H1 (cell line): ENCODE results near the gene SNHG17. TPM values are rescaled to one million over a fixed set of nuclear protein-coding genes. Genes with fewer than 3 reads are reported as not detected.

Source experiments
- CTCF ChIA-PET: fragments of 300-600 bp; sonication (Branson Sonifier 250); formaldehyde crosslinking; loops from one replicate; lab custom pipeline; 2021; ENCODE audit not compliant: partially characterized antibody; lab: Charles Lee
- POLR2A ChIA-PET: fragments of 300-600 bp; sonication (Branson Sonifier 250); formaldehyde crosslinking; loops from one replicate; lab custom pipeline; 2021; ENCODE audit warnings: inconsistent platforms; ENCODE audit not compliant: partially characterized antibody; lab: Charles Lee
- DNase-seq, 2 experiments: peaks; one replicate each; pipeline versions ENCODE4 v3.0.0 to v3.0.0-alpha.2; 2010 to 2022; ENCODE audit warnings: low spot score in 2 of 2, low read depth in 1 of 2, mixed read lengths in 1 of 2
- FAIRE-seq: peaks from 2 replicates; lab custom pipeline; 2011; peaks lifted over from hg19 to GRCh38; lab: Jason Lieb, UNC
- H2AFZ ChIP-seq: 2 replicates; pipeline ENCODE4 v1.8.1; 2012; ENCODE audit warnings: low read length, inconsistent platforms
- H2AK5ac ChIP-seq: 2 replicates; pipeline ENCODE4 v1.6.1; 2013; ENCODE audit warnings: low read depth, low read length
- H2BK120ac ChIP-seq: replicated peaks from 2 replicates; pipeline ENCODE3; 2013; ENCODE audit warnings: low read depth, low read length, inconsistent platforms
- H2BK12ac ChIP-seq: 2 replicates; pipeline ENCODE4 v1.6.1; 2013; ENCODE audit warnings: low read depth, low read length
- H2BK15ac ChIP-seq: 2 replicates; pipeline ENCODE4 v1.6.1; 2013; ENCODE audit warnings: low read length
- H2BK20ac ChIP-seq: 2 replicates; pipeline ENCODE4 v1.6.1; 2013; ENCODE audit warnings: low read length
- H2BK5ac ChIP-seq: 2 replicates; pipeline ENCODE4 v1.6.1; 2013; ENCODE audit warnings: low read depth, low read length
- H3K14ac ChIP-seq: 2 replicates; pipeline ENCODE4 v1.6.1; 2013; ENCODE audit warnings: inconsistent platforms; ENCODE audit not compliant: insufficient read length
- H3K18ac ChIP-seq: 2 replicates; pipeline ENCODE4 v1.6.1; 2013; ENCODE audit warnings: low read length; ENCODE audit errors: extremely low read depth
- H3K23ac ChIP-seq: 2 replicates; pipeline ENCODE4 v1.6.1; 2013; ENCODE audit warnings: inconsistent platforms; ENCODE audit not compliant: insufficient read length
- H3K23me2 ChIP-seq: 2 replicates; pipeline ENCODE4 v1.6.1; 2013; ENCODE audit warnings: low read depth, low read length
- H3K27ac ChIP-seq: 2 replicates; pipeline ENCODE4 v1.6.1; 2011; ENCODE audit warnings: low read depth, low read length, inconsistent platforms
- H3K27me3 ChIP-seq, 4 experiments: replicated peaks in 1 of 4; 1 replicate in 1 of 4; 2 replicates in 3 of 4; pipeline versions ENCODE4 v1.6.1 to v1.8.1; 2011 to 2013; ENCODE audit warnings: low read length in 3 of 4, mild to moderate bottlenecking in 3 of 4, inconsistent platforms in 2 of 4, mixed read lengths in 2 of 4, moderate library complexity in 1 of 4; ENCODE audit not compliant: control insufficient read depth in 3 of 4, insufficient read depth in 3 of 4; ENCODE audit errors: extremely low read depth in 1 of 4
- H3K36me3 ChIP-seq, 4 experiments: 2 replicates each; pipeline versions ENCODE4 v1.6.1 to v1.8.1; 2011 to 2013; ENCODE audit warnings: mild to moderate bottlenecking in 4 of 4, low read length in 3 of 4, moderate library complexity in 2 of 4, control low read depth in 1 of 4, inconsistent platforms in 1 of 4; ENCODE audit not compliant: insufficient read depth in 4 of 4, control insufficient read depth in 2 of 4
- H3K4ac ChIP-seq: replicated peaks from 2 replicates; pipeline ENCODE3; 2013; ENCODE audit warnings: low read length, low read depth, mixed read lengths, inconsistent platforms; ENCODE audit not compliant: insufficient read length
- H3K4me1 ChIP-seq, 4 experiments: replicated peaks in 1 of 4; 1 replicate in 1 of 4; 2 replicates in 3 of 4; pipeline versions ENCODE4 v1.6.1 to v1.8.1; 2011 to 2013; ENCODE audit warnings: low read length in 3 of 4, inconsistent platforms in 2 of 4, mixed read lengths in 1 of 4; ENCODE audit not compliant: insufficient read depth in 4 of 4, control insufficient read depth in 3 of 4
- H3K4me2 ChIP-seq, 2 experiments: 2 replicates each; pipeline versions ENCODE4 v1.6.1 to v1.8.1; 2011 to 2013; ENCODE audit warnings: low read depth in 2 of 2, low read length in 2 of 2, control low read depth in 1 of 2, inconsistent platforms in 1 of 2, mild to moderate bottlenecking in 1 of 2; ENCODE audit not compliant: insufficient read depth in 1 of 2
- H3K4me3 ChIP-seq, 4 experiments: fragments of 200-600, 300-600 bp in 1 of 4; sonication (generic), shearing (Covaris generic), sonication (Bioruptor Twin) in 1 of 4; 2 replicates each; pipeline versions ENCODE4 v1.5.1 to v1.8.1; 2011 to 2016; ENCODE audit warnings: low read length in 4 of 4, low read depth in 3 of 4, control low read depth in 2 of 4, inconsistent platforms in 2 of 4, mild to moderate bottlenecking in 2 of 4, mixed read lengths in 1 of 4, moderate library complexity in 1 of 4; ENCODE audit not compliant: insufficient read depth in 2 of 4; ENCODE audit errors: extremely low read depth in 1 of 4
- H3K56ac ChIP-seq: replicated peaks from 2 replicates; pipeline ENCODE3; 2013; ENCODE audit warnings: low read depth, mild to moderate bottlenecking, mixed read lengths, low read length, inconsistent platforms; ENCODE audit not compliant: insufficient read length
- H3K79me1 ChIP-seq: 2 replicates; pipeline ENCODE4 v1.6.1; 2013; ENCODE audit warnings: low read depth, low read length, control low read depth
- H3K79me2 ChIP-seq, 2 experiments: 2 replicates each; pipeline versions ENCODE4 v1.6.1 to v1.8.1; 2012 to 2013; ENCODE audit warnings: low read length in 2 of 2, mild to moderate bottlenecking in 2 of 2, inconsistent platforms in 1 of 2; ENCODE audit not compliant: insufficient read depth in 2 of 2, control insufficient read depth in 1 of 2
- H3K9ac ChIP-seq, 4 experiments: replicated peaks in 1 of 4; 1 replicate in 1 of 4; 2 replicates in 3 of 4; pipeline versions ENCODE4 v1.6.1 to v1.8.1; 2011 to 2013; ENCODE audit warnings: low read depth in 3 of 4, low read length in 3 of 4, control low read depth in 2 of 4, mild to moderate bottlenecking in 2 of 4, moderate library complexity in 2 of 4, inconsistent platforms in 1 of 4; ENCODE audit errors: extremely low read depth in 1 of 4
- H3K9me3 ChIP-seq, 2 experiments: 2 replicates each; pipeline versions ENCODE4 v1.6.1 to v1.8.1; 2012 to 2013; ENCODE audit warnings: mild to moderate bottlenecking in 2 of 2, moderate library complexity in 2 of 2, control low read depth in 1 of 2, inconsistent platforms in 1 of 2, low read depth in 1 of 2, low read length in 1 of 2, mixed read lengths in 1 of 2; ENCODE audit not compliant: insufficient read depth in 2 of 2
- H4K20me1 ChIP-seq, 2 experiments: replicated peaks in 1 of 2; 2 replicates each; pipeline versions ENCODE3 to v1.8.1; 2011 to 2013; ENCODE audit warnings: inconsistent platforms in 2 of 2, low read length in 2 of 2, mild to moderate bottlenecking in 1 of 2; ENCODE audit not compliant: insufficient read depth in 2 of 2, control insufficient read depth in 1 of 2
- H4K5ac ChIP-seq: 2 replicates; pipeline ENCODE4 v1.6.1; 2013; ENCODE audit warnings: low read length, low read depth, mixed read lengths, inconsistent platforms; ENCODE audit not compliant: insufficient read length
- H4K8ac ChIP-seq: 2 replicates; pipeline ENCODE4 v1.8.0; 2013; ENCODE audit warnings: mild to moderate bottlenecking, moderate library complexity, low read length, inconsistent platforms; ENCODE audit not compliant: insufficient read depth; ENCODE audit errors: extremely low read depth
- H4K91ac ChIP-seq: replicated peaks from 2 replicates; pipeline ENCODE3; 2013; ENCODE audit warnings: low read length, mixed read lengths, inconsistent platforms; ENCODE audit not compliant: insufficient read length
- ATF3 ChIP-seq: IDR thresholded peaks from 2 replicates; pipeline ENCODE4 v1.6.1; 2011; ENCODE audit warnings: low read depth, mild to moderate bottlenecking, low read length; ENCODE audit not compliant: insufficient read depth
- BACH1 ChIP-seq: IDR thresholded peaks from 2 replicates; pipeline ENCODE4 v1.6.1; 2012; ENCODE audit warnings: low read length, improper control_type of control experiment
- CHD1 ChIP-seq: IDR thresholded peaks from 2 replicates; pipeline ENCODE4 v1.6.1; 2012; ENCODE audit warnings: low read depth, low read length, improper control_type of control experiment
- EP300 ChIP-seq, 2 experiments: IDR thresholded peaks; 1 replicate in 1 of 2; 2 replicates in 1 of 2; pipeline ENCODE4 v1.6.1; 2011 to 2012; ENCODE audit warnings: low read depth in 2 of 2, low read length in 2 of 2, mild to moderate bottlenecking in 2 of 2, borderline replicate concordance in 1 of 2, inconsistent platforms in 1 of 2, moderate library complexity in 1 of 2
- MAFK ChIP-seq: IDR thresholded peaks from 2 replicates; pipeline ENCODE4 v1.6.1; 2012; ENCODE audit warnings: low read depth, mild to moderate bottlenecking, improper control_type of control experiment, low read length
- MAX ChIP-seq: IDR thresholded peaks from 2 replicates; pipeline ENCODE4 v1.6.1; 2012; ENCODE audit warnings: inconsistent platforms
- YY1 ChIP-seq: IDR thresholded peaks from 2 replicates; pipeline ENCODE4 v1.6.1; 2011; ENCODE audit warnings: low read depth, mild to moderate bottlenecking, low read length
- WGBS, 2 experiments: shearing (Covaris generic) in 1 of 2; methylation state at CpG; one replicate each; pipeline versions ENCODE4 v1.1.6 to v1.1.7; 2013 to 2015; ENCODE audit warnings: low lambda C conversion rate in 2 of 2, mixed read lengths in 2 of 2, inconsistent platforms in 1 of 2, low coverage in 1 of 2, missing lambda C conversion rate in 1 of 2; ENCODE audit not compliant: insufficient replicate concordance in 2 of 2, insufficient coverage in 1 of 2, insufficient read length in 1 of 2; ENCODE audit errors: extremely low coverage in 1 of 2, missing lambda C conversion rate in 1 of 2; 5-methylcytosine and 5-hydroxymethylcytosine counted together
- polyA plus RNA-seq, 7 experiments: library from polyadenylated mRNA; depleted of rRNA in 3 of 7; stranded (reverse) in 5 of 7; unstranded in 2 of 7; fragments of >200 nt in 5 of 7; fragments of 200-250 nt in 2 of 7; gene quantifications; 1 replicate in 5 of 7; 2 replicates in 1 of 7; 4 replicates in 1 of 7; pipeline versions ENCODE4 v1.2.1 to v1.2.3, GENCODE V29; 2011 to 2013; ENCODE audit warnings: missing spikeins in 2 of 7, mixed read lengths in 2 of 7
- total RNA-seq: library from RNA; stranded (reverse); fragmentation: NEBNext Ultra II Directional; extraction: Animal tissue kit (Norgen Biotek cat#: 25700); gene quantifications from 2 replicates; pipeline ENCODE4 v1.2.1, GENCODE V29; 2021

The SNHG17 gene
- total and polyA plus RNA-seq, 2 of the 8 experiments (the other 6 are each of a cell fraction or from before 2014, with no cell fraction given), result 59.4 to 59.8 TPM

- Histone ChIP-seq H4K5ac (no peak overlapping the region), H2BK20ac (no peak overlapping the region), H2BK15ac (no peak overlapping the region), H3K9ac (no peak overlapping the region), H3K79me2 (no peaks in the 10 kb centered on the region), H2AFZ (no peak overlapping the region), H3K27ac (no peak overlapping the region), H2BK12ac (no peak overlapping the region), H3K79me1 (no peaks in the 10 kb centered on the region), H3K14ac (no peak overlapping the region), H3K23ac (no peak overlapping the region), H4K20me1 (no peaks in the 10 kb centered on the region), H2AK5ac (no peak overlapping the region), H2BK120ac (no peak overlapping the region), H3K36me3 (no peaks in the 10 kb centered on the region), H3K9me3 (no peaks in the 10 kb centered on the region), H3K4ac (no peak overlapping the region), H3K4me2 (no peak overlapping the region), H4K8ac (no peak overlapping the region), H3K4me1 (peaks cover 0 to 5% (median 1%) of the 10 kb centered on the region in 4 experiments; a peak in 1 of 7 replicates), H3K18ac (no peak overlapping the region), H3K4me3 (no peak overlapping the region), H3K56ac (no peak overlapping the region), H3K23me2 (no peaks in the 10 kb centered on the region), H2BK5ac (no peak overlapping the region), H3K27me3 (no peaks in the 10 kb centered on the region; a peak in 1 of 7 replicates), H4K91ac (no peak overlapping the region)
- DNase-seq, result no peak
- TF ChIP-seq ATF3, result no peak
- TF ChIP-seq MAX, result no peak
- no peak for TF ChIP-seq EP300 (IDR thresholded peaks at IDR 0.05; ENCODE audit: borderline replicate concordance in 1 of 2, low read depth in 2 of 2, low read length in 2 of 2)
- no peak for TF ChIP-seq CHD1
- TF ChIP-seq MAFK, result peak; percentile 83
- no peak for TF ChIP-seq YY1
- no peak for TF ChIP-seq BACH1
- ChIA-PET POLR2A (interaction anchor here (1.4 kb wide), 1 partner anchor 48 kb away, joined by 3 read pairs; the partner anchor contains the start of gene SNHG17), CTCF (interaction anchor here (1.0 to 1.7 kb wide), 6 partner anchors 19 to 82 kb away, joined by 3 to 7 read pairs (median 4); no protein-coding TSS in a partner anchor)
- FAIRE-seq, result no peak
- 85% methylated on average over 2 of the region's 2 CpGs; no CpG with 5 or more reads in 1 of the 2 experiments for WGBS, 2 experiments
Measured at GRCh38 chr20:38386851-38387250, 48.3 kb downstream of the SNHG17 start.
